GM21529 (cell line): Measurements from ENCODE around the gene TIMM10.
A peak's percentile ranks its signal among the peaks of the same experiment; 100 is the strongest.

Experiments used
- ATAC-seq: cut with Tn5 transposase; IDR thresholded peaks from one replicate; pipeline ENCODE4 v1.9.1; 2021; ENCODE audit not compliant: unreplicated experiment

Gene TIMM10

DNA sequence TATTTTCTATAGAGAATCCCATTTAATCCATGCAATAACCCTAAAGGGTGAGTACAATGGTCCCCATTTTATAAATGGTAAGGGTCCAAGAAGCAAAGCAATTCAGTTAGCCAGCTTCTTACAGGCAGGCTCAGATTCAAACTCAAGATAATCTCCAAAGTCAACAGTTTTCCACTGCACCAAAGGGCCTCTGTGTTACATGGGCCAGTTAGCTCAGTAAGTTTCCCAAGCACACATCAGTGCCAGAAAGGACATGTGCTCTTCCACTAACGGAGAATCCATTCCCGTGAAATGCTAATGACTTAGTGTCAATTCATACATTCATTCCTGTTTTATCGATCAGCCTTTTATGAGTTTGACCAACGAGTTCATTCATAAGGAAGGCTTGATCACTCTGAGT is 26.0 kb downstream of the TIMM10 start:
- ATAC-seq, result no peak

GRCh38 chr11:57502870-57503269 is 27.7 kb downstream of the TIMM10 start:
- ATAC-seq, result no peak

DNA sequence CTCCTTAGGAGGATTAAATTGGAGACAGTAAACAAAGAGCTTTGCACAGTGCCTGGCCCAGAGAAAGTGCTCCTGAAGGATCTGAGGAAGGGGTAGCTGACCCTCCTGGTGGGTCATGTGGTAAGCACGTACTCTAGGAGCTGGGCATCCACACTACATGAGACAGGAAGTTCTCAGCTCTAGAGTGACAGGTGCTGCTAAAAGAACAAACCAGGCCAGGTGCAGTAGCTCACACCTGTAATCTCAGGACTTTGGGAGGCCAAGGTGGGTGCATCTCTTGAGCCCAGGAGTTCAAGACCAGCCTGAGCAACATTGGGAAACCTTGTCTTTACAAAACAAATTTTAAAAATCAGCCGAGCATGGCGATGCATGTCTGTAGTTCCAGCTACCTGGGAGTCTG is 28.2 kb downstream of the TIMM10 start:
- ATAC-seq, result no peak

GRCh38 chr11:57501953-57502352 is 28.6 kb downstream of the TIMM10 start:
- no peak for ATAC-seq

- ATAC-seq, result no peak
Measured at GRCh38 chr11:57500926-57501325, 29.6 kb downstream of the TIMM10 start.

GRCh38 chr11:57500515-57500914 is 30.0 kb downstream of the TIMM10 start:
- no peak for ATAC-seq

DNA sequence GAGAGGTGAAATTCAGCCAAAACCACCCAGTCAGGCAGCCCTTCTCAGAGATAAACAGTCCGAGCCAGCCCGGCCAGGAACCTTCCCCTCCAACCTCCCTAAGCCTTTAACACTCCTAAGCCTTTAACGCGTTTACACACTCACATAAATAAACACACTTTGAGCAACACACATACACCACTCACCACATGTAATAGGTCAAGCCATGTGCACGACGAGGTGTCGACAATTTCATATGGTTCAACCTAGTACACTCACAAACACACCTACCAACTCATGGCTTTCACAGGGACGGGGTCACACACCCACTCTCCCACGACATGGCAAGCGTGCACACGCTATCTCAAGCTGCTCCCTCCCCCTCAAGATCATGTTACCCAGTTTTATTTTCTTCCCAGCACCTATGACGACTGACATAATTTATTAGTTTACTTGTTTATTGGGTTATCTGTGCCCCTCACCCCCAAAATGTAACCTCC is 30.5 kb downstream of the TIMM10 start:
- ATAC-seq, result no peak

GRCh38 chr11:57499413-57499982 is 31.1 kb downstream of the TIMM10 start:
- ATAC-seq, result peak; percentile 99

GRCh38 chr11:57498540-57498939 is 32.0 kb downstream of the TIMM10 start:
- ATAC-seq, result no peak

DNA sequence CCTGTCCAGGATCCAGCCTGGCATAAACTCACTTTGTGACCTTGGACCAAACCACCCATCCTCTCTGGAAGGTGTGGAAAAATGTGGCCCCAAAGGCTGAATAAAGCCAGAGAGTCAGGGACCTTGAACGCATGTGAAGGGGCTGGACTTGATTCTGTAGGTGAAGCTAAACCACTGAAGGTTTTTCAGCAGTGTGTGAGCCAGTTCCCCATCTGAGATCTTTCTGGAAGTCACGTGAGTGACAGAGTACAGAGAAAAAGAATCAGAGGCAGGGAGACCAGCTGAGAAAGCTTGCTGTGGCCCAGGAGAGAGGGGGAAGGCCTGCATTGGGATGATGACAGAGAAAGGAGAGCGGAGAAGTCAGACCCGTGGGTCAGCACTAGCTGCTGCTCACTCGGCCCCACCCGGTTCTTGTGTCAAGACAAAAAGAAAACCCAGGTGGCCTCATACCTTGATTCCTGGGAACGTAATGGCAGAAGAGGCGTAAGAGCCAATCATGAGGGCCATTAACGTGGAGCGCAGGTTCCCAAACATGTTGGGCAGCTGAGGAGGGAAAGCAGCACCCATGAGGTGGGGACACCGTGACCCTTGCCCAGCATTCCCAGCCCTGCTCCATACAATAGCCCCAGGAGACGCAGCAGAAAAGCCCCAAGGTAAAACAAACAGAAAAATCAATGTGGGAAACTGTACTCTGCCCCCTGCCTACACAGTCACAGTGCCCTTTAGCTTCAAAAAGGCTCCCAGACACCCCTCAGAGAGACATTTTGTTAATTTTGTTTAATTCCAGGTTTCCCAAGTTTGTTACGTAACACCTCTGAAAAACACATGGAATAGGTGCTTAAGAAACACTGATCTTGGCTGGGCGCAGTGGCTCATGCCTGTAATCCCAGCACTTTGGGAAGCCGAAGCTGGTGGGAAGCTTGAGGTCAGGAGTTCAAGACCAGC is 33.0 kb downstream of the TIMM10 start:
- ATAC-seq, result no peak

DNA sequence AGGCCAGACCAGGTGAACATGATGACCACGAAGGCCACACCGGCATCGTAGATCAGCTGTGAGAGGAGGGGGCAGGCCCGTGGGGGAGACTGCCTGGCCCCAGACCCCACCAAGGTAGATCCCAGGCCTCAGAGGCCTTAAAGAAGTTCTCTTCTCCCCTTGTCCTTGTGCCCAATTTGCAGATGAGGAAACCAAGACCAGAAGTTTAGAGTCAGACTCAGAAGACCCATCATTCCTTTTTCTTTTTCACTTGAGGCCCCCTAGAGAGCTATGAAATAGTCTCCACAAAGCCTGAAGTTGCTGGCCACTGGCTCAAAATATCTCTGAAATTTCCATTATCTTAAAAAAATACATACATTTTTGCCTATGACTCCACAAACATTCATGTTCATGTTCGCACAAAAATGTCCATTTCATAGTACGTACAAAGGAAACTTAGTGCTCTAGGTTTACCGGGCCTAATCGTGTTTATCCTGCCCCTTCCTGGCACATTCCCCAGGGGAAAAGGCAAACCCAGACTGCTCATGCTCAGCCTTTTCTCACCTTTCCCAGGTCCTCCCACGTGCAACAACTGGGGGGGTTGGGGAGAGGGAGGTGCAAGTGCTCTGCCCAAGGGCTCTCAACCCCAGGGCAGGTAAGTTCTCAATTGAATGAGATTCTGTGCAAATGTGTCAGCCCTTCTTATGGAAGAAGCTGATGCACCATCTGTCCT is 34.3 kb downstream of the TIMM10 start:
- no peak for ATAC-seq

GRCh38 chr11:57493507-57494503 is 36.7 kb downstream of the TIMM10 start:
- peak; percentile 73 for ATAC-seq

- no peak for ATAC-seq
Measured at GRCh38 chr11:57491371-57492061, 39.0 kb downstream of the TIMM10 start.

DNA sequence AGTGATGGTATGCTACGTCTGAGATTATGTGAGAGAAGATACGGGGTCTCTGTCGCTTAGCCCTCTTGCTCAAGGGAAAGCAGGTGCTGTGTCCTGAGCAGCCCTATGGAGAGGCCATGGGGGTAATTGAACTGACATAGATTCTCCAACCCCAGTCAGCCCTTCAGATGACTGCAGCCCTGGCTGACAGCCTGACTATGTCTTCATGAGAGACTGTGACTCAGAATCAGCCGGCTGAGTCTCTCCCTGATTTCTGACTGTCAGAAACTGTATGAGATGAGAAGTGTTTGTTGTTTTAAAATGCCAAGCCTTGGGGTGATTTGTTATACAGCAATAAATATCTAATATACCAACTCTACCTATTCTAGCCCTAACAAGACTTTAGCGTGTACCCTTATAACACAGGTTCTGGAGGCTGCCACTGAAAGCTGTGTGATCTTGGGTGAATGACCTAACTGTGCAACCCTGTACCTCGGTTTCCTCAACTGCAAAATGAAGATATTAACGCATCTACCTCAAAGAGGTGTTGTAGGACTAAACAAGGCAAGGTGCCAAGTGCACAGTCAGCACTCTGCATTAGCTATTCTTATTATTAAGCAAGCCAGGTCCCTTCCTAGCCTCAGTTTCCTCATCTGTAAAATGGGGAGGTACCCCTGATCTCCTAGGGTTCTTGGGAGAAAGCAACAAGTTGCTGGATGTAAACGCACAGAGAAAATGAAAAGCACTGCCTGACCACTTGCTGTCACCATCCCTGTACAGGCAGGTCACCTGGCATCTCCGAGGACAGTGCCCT is 39.9 kb downstream of the TIMM10 start:
- ATAC-seq, result no peak

DNA sequence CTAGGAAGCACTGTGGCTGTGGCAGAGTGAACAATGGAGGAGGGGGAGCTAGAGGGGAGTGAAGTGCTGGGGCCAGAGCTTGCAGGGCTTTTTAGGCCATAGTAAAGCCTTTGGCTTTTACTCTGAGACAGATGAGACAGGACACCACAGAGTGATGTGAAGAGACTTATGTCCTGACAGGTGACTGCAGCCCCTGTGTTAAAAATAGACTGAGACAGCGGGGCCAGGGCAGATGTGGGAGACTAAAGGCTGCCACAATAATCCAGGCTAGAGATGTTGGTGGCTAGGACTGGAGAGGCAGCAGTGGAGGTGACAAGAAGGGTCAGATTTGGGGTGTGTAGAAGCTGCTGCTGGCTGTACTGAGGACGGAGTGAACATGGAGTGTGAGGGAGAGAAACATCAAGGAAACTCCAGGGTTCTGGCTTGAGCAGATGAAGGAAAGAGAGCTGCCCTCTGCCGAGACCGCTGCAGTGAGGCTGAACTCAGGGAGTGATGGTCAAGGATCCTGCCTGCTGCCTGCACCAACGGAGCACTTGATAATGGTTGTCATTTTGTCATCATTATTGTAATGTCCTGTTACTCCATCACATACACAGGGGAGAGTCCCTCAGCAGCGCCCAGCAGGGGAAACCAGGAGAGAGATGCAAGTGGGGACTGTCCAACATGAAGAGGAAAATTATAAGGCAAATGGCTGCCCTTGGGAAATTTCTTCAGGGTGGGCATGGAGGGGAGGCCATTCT is 42.5 kb downstream of the TIMM10 start:
- no peak for ATAC-seq

DNA sequence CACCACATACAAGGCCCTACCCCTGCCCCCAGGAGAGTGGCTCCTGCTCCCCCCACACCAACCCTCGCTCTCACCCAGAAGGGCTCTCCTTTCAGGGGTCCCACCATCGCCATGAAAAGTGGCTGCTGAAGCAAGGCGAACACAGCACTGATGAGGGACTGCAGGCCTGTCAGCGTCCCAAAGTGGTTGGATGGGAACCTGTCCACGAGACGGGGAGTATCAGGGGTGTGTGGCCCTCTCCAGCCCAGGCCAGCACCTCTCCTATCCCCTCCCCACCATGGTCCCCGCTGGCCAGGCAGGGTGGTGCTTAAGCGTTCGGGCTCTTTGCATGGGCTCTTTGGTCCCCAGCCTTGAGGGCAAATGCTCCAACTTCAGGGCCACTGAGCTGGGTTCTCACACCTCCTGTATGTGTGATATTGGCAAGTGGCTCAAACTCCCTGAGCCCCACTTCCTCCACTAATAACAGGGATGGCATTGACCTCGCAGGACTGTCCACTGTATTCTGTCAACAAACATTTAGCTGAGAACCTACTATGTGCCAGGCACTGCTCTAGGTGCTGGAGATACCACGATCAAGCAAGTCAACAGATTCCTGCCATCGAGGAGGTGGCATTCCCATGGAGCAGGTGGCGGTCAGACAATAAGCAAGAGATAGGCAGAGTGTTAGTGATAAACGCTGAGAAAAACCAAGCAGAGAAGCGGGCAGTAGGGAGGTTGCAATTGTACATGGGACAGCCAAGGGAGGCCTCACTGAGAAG is 43.4 kb downstream of the TIMM10 start:
- no peak for ATAC-seq

DNA sequence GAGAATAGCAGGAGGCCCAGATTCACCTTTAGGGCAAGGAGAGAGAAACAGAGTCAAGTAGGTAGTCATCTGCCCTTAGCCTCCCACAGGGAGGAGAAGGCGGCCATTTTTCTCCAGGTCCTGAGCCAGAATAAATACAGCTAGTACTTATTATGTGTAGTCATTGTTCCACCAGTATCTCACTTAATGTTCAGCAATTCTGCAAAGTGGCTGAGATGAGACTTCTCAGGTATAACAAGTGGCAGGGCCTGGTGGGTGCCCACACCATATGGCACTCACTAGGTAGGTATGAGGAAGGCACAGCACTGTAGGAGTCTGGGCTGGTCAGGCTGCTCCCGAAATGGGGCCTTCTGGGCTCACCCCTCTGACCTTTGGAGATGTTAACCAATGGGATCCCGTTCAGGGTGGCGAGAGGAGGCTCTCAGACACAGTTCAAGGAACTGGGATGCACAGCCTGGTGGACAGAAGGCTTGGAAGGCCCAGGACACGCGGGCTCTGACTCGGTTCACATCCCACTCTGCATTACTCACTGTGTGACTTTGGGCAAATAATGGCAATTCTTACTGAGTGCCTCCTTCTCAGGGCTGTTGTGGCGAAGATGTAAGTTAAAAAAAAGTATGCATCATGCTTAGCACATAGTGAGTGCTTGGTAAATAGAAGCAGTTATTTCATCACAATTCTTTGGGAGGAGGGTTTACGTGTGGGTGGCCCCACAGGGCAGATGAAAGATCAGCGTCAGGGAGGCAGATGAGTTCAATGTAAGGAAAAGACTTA is 45.1 kb downstream of the TIMM10 start:
- ATAC-seq, result no peak
